Esophagus squamous epithelium (tissue), 4 donors: Measurements from ENCODE around the gene CCNJ.
"Not testable (repeated sequence)": the region's sequence is repeated elsewhere in the genome, so short reads cannot be mapped to it uniquely, and the experiment has no call there.

Source experiments
- POLR2A ChIP-seq, 4 donors: fragments of 450-650 bp; IDR thresholded peaks; one replicate each; pipeline ENCODE4 v1.6.1; 2017; ENCODE audit warnings: antibody characterized with exemption in 4 of 4, mild to moderate bottlenecking in 4 of 4, moderate library complexity in 3 of 4
- TF ChIP-seq, protein P1 (sequence below), 6 experiments: fragments of 450-650 bp in 4 of 6; fragments of 200-600 bp in 2 of 6; sonication (generic) in 2 of 6; IDR thresholded peaks; one replicate each; pipeline ENCODE4 v1.5.1; 2016 to 2019; ENCODE audit warnings: antibody characterized with exemption in 6 of 6, mild to moderate bottlenecking in 4 of 6, moderate library complexity in 4 of 6

DNA sequence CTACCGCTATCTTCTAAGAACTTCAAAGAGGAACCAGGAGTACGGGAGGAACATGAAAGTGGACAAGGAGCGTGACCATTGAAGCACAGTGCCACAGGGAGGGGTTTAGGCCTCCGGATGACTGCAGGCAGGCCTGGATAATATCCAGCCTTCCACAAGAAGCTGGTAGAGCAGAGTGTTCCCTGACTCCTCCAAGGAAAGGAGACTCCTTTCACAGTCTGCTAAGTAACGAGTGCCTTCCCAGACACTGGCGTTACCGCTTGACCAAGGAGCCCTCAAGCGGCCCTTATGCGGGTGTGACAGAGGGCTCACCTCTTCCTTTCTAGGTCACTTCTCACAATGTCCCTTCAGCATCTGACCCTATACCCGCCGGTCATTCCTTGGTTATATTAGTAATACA is 49.0 kb upstream of the CCNJ start:
- not testable (repeated sequence) for TF ChIP-seq POLR2A (IDR thresholded peaks at IDR 0.05)
- TF ChIP-seq, protein P1, sequence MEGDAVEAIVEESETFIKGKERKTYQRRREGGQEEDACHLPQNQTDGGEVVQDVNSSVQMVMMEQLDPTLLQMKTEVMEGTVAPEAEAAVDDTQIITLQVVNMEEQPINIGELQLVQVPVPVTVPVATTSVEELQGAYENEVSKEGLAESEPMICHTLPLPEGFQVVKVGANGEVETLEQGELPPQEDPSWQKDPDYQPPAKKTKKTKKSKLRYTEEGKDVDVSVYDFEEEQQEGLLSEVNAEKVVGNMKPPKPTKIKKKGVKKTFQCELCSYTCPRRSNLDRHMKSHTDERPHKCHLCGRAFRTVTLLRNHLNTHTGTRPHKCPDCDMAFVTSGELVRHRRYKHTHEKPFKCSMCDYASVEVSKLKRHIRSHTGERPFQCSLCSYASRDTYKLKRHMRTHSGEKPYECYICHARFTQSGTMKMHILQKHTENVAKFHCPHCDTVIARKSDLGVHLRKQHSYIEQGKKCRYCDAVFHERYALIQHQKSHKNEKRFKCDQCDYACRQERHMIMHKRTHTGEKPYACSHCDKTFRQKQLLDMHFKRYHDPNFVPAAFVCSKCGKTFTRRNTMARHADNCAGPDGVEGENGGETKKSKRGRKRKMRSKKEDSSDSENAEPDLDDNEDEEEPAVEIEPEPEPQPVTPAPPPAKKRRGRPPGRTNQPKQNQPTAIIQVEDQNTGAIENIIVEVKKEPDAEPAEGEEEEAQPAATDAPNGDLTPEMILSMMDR (IDR thresholded peaks at IDR 0.05) = not testable (repeated sequence)
